DOHH2 (cell line): Measurements from ENCODE around the gene ZNF800.

Experiments
- EZH2phosphoT487 ChIP-seq: fragments of 200-600 bp; sonication (generic); IDR thresholded peaks from 2 replicates; pipeline ENCODE4 v1.6.1; 2017; ENCODE audit warnings: borderline replicate concordance, mild to moderate bottlenecking, antibody characterized with exemption, low read length, moderate library complexity, mixed read lengths
- TF ChIP-seq, protein P1 (sequence below): fragments of 200-600 bp; sonication (generic); IDR thresholded peaks from one replicate; pipeline ENCODE4 v1.5.1; 2014; ENCODE audit warnings: antibody characterized with exemption, mild to moderate bottlenecking, low read depth, low read length; ENCODE audit not compliant: poor library complexity, severe bottlenecking

DNA sequence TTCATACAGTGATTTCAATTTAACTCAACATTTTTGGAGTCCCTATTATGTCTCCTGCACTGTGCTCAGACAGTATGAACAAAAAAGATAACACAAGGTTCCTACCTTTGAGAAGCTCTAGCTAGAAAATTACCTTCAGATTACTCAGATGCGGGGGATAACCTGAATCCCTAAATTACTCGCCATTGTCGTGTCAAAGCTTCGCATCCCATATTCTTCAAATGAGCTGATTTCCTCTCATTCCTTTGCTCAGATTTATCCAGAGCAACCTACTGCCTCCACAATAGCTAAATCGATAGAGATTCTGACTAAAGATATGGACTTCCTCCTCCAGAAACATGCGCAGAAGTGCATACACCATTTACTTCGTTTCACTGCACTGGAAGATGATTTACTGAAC is 42.6 kb downstream of the ZNF800 start:
- TF ChIP-seq EZH2phosphoT487, result no peak
- TF ChIP-seq, protein P1, sequence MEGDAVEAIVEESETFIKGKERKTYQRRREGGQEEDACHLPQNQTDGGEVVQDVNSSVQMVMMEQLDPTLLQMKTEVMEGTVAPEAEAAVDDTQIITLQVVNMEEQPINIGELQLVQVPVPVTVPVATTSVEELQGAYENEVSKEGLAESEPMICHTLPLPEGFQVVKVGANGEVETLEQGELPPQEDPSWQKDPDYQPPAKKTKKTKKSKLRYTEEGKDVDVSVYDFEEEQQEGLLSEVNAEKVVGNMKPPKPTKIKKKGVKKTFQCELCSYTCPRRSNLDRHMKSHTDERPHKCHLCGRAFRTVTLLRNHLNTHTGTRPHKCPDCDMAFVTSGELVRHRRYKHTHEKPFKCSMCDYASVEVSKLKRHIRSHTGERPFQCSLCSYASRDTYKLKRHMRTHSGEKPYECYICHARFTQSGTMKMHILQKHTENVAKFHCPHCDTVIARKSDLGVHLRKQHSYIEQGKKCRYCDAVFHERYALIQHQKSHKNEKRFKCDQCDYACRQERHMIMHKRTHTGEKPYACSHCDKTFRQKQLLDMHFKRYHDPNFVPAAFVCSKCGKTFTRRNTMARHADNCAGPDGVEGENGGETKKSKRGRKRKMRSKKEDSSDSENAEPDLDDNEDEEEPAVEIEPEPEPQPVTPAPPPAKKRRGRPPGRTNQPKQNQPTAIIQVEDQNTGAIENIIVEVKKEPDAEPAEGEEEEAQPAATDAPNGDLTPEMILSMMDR, result no peak
